HG03060 (cell line): ENCODE results near the gene IMMP2L.
A peak's percentile ranks its signal among the peaks of the same experiment; 100 is the strongest.

Source experiments
- ATAC-seq: cut with Tn5 transposase; IDR thresholded peaks from one replicate; pipeline ENCODE4 v1.9.1; 2021; ENCODE audit warnings: low read depth, moderate number of reproducible peaks; ENCODE audit not compliant: unreplicated experiment

The IMMP2L gene

GRCh38 chr7:111129435-111129834, 432.9 kb downstream of the IMMP2L start:
- ATAC-seq: no peak

GRCh38 chr7:111126987-111127386, 435.3 kb downstream of the IMMP2L start:
- no peak for ATAC-seq

DNA sequence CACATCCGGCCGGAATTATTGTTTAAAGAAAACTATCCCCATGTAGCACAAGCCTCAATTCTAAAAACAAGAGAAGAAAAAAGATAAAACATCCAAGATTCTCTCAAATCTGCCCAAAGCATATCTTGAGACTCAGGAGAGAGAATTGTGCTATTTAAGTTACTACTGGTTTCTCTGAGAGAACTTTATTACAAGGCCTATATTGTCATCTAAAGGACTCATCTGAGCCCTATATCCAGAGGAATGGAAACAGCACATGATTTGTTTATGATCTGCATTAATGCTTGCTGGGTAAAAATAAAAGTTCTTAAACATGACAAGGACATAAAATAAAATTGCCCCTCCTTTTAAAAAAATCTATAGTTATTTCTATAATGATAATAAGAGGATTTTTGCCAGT, 446.3 kb downstream of the IMMP2L start:
- no peak for ATAC-seq

DNA sequence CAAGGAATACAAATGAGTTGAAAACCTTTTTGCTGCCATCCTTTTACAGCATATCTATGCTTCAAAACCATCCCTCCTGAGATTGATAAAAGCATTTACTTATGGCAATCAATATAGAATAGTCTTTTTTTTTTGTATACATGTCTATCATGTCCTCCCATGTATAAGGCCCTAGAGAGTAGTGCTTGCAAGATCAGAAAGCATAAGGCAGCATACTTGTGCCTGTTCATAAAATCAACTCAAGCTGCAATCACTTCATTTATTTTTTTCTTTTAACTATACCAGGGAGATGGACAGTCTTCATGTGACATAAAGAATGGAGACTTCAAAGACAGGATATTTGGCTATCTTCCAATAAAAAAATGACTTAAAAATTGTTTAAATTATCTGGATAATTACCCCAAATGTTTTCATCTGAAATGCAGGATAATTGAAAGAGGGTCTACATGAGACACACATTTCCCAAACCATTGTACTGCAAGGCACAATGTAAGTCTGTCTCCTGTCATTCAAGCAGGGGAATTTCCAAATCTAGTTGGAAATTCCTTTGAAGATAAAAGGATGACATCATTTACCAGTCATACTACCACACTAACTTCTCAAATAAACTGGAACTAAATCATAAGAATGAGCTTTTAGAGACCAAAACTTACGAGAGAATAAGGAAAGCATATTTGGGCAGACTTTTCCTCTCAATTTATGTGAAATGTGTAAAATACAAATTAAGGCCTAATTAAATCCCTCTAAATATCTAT, 448.9 kb downstream of the IMMP2L start:
- no peak for ATAC-seq

GRCh38 chr7:111112439-111112838, 449.9 kb downstream of the IMMP2L start:
- ATAC-seq: no peak

- no peak for ATAC-seq
Measured at GRCh38 chr7:111108496-111108895, 453.8 kb downstream of the IMMP2L start.

DNA sequence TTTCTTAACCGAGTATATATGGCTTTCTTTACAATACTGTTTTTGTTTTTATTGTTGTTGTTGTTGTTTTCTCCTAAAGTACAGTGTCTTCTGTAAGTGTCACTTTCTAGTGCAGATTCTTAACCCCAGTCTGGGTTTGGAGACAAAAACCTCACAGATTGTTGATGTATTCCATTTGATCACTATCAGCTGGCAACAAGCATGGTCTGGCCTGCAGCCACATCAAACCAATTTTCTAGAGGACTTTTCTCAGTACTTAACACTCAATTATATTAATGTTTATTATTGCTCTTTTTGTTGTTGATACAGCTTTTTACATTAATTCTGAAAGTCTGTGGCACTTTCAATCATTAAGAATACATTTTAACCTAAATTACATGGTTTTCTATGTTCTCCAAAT, 454.3 kb downstream of the IMMP2L start:
- ATAC-seq: no peak

GRCh38 chr7:111107579-111107978, 454.7 kb downstream of the IMMP2L start:
- no peak for ATAC-seq

DNA sequence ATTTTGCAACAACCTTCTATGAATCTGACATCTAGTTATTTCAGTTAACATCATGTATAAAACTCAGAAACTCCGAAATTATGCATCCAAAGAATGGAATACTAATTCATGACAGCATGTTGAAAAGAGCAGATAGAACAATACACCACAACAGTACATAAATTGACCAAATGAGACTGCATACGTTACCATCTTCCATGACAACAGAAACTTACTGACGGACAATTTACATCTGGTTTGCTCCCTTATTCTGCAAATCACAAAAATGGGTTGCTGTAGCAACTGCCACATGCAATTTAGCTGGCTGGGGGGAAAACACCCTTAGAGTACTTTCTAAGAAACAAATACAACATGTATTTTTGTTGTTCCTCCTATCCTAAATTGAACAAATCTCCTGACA, 457.0 kb downstream of the IMMP2L start:
- ATAC-seq: no peak

DNA sequence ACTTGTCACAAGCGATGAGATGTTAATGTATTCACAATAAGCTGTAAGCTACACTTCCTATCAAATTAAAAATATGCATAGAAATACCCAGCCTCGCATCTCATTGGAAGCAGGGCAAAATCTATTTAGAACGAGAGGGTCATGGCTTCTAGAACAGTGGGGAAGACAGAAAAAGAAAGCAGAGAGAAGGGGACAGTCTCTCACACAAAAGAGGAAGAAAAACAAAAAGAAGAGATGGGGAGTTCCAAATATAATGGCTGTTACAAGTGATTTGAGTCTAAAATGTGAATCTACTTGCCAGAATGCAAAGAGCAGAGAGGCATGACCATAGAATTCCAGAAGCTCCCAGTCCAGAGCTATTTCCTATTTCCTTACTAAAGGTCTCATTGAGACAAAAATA, 457.6 kb downstream of the IMMP2L start:
- ATAC-seq: no peak

DNA sequence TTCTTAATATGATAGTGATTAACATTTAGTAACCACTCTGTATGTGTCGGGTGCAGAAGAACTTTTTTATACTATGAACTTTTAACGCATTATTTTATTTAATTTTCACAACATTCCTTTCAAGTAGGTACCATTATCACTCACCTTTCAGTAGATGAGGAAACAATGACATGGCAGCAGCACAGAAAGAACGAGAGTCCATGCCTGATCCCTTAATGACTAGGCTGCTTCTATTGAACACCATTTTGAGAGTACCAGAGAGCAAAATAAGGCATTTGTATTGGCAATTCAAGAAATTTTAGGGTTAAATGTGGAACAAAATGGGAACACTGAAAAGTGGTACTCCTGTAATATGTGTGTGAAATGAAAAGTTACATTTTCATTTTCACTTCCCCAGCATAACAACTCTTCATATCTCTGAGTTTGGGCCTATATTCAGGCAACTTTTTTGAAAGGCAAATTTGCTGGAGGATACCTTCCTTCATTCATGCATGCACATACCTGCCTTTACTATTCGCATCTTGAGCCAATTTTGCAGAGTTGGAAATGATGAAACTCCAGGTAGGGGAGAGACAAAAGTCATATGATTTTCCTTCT, 458.5 kb downstream of the IMMP2L start:
- ATAC-seq: no peak

- ATAC-seq: no peak
Measured at GRCh38 chr7:111103136-111103535, 459.2 kb downstream of the IMMP2L start.

GRCh38 chr7:111101856-111102646, 460.2 kb downstream of the IMMP2L start:
- no peak for ATAC-seq

GRCh38 chr7:111098926-111099250, 463.4 kb downstream of the IMMP2L start:
- no peak for ATAC-seq

DNA sequence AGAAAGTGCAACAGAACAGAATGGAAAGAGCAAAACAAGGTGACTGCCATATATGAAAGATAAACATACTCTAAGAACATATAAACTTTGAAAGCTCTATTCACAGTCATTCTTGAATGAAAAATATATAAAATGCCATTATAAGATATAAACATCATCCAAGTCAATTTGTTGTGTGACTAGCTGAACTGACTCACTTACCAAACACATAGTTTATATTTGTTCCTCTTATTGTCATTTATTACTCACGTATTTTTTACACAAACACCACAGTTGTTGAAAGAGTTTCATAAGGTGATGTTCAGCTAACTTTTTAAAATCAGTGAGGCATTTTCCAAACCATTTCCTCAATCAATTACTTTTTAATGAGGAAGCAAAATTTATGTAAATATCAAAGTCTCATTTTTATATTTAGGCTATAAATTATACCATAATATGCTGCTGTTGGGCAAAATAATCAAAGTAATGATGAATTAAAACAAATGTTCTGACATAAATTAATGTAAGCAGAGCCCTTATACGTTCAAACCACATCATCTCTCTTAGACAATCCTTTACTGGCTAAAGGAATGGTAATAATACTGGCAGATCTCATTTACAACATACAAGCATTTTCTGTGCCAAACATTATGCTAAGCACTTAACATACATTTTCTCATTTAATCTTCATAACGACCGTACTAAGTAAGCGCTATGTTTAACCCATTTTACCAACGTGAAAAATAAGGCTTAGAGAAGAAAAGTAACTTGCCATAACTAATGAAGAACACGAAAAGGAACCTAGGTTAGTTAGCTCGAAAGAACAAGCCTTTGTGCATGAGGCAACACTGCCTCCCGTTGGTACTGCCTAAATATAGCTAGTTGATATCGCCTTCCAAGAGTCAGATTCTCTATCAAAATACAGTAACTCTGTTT, 464.0 kb downstream of the IMMP2L start:
- ATAC-seq: no peak

GRCh38 chr7:111096997-111097396, 465.3 kb downstream of the IMMP2L start:
- no peak for ATAC-seq

DNA sequence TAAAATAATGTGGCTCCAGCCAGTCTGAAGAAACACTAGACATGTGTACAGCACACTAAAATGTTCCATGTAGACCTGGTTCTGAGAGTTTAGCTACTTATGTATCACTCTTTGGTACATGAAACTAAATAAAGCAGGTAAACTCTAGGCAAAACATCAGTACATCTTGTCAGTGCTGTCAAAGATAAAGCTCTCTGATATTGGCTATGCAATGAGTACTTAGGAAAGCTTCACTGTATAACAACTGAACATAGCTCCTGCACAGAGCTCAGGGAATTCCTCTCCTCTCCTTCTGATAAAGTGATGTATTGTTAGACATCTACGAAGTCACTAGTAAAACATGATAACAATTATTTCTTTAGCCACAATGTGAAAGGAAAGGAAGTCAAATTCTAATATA, 467.9 kb downstream of the IMMP2L start:
- no peak for ATAC-seq

- no peak for ATAC-seq
Measured at GRCh38 chr7:111093496-111093895, 468.8 kb downstream of the IMMP2L start.

DNA sequence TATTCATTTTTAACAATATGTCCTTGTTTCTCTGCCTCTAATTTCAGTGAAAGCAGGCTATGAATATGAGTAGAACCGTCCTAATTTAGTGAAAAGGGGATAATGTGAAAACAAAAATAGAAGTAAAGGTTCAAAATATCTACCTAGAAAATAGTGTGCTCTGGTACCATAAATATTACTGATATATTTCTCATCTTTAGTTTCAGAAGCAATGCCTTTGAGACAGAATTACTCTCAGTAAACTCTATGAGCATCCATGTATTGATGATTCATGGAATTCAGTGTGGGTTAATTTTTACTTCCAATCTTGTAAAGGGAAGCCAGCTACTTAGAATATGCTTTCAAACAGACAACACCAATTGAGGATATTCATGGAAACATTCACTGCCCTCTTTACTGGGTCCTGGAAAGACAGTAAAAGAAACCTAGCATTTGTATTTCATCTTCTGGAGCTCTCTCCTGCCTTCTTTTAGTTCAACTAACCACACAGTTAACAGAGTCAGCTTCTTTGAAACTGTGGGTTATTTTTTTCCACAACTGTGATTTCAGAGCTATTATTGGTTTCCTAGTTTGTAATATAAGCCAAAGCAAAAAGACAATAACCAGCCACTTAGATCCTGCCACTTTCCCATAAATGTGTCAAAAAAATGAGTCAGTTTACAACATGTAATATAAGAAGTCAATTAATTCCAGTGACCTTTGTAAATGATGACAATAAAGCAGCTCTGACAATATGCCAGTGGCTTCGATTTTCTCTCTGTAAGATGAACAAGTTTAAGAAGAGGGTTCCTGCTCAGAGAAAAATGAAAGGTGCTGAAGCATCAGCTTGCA, 469.7 kb downstream of the IMMP2L start:
- peak; percentile 40 for ATAC-seq
